ENCODE data around the gene MOSMO.

The MOSMO gene

GRCh38 chr16:21982108-21982507, 25.8 kb upstream of the MOSMO start:
- no peak for TF ChIP-seq CTCF (IDR thresholded peaks at IDR 0.05)

GRCh38 chr16:21984062-21984461, 23.8 kb upstream of the MOSMO start:
- no peak for TF ChIP-seq CTCF (IDR thresholded peaks at IDR 0.05)

- no peak for TF ChIP-seq CTCF (IDR thresholded peaks at IDR 0.05)
These were observed 22.4 kb upstream of the MOSMO start for GRCh38 chr16:21985524-21985923.

- TF ChIP-seq CTCF (IDR thresholded peaks at IDR 0.05), result no peak
These were observed 21.1 kb upstream of the MOSMO start for GRCh38 chr16:21986692-21987246.

GRCh38 chr16:21987498-21987897, 20.4 kb upstream of the MOSMO start:
- no peak for TF ChIP-seq CTCF (IDR thresholded peaks at IDR 0.05)

- TF ChIP-seq CTCF (IDR thresholded peaks at IDR 0.05), result no peak
These were observed 18.8 kb upstream of the MOSMO start for GRCh38 chr16:21989133-21989532.

GRCh38 chr16:21989751-21990150, 18.2 kb upstream of the MOSMO start:
- no peak for TF ChIP-seq CTCF (IDR thresholded peaks at IDR 0.05)

- TF ChIP-seq CTCF (IDR thresholded peaks at IDR 0.05), result no peak
These were observed 17.4 kb upstream of the MOSMO start for GRCh38 chr16:21990381-21990944.
